ENCODE measurements around the gene ALG1L2. TPM values are rescaled to one million over a fixed set of nuclear protein-coding genes. Genes with fewer than 3 reads are reported as not detected.
"Not testable (repeated sequence)": the region's sequence is repeated elsewhere in the genome, so short reads cannot be mapped to it uniquely, and the experiment has no call there.

ALG1L2 gene
- 1 to 10 TPM; 1.5 to 2.2 TPM for total RNA-seq
- not detected for polyA plus RNA-seq

- CTCF ChIA-PET (ENCODE audit: partially characterized antibody), result no interaction called here
- Histone ChIP-seq H3K27me3 (ENCODE audit: insufficient read depth, low read length) (no peaks in the 10 kb centered on the region), H3K36me3 (ENCODE audit: insufficient read depth, low read length) (no peaks in the 10 kb centered on the region), H3K27ac (ENCODE audit: low read depth, low read length) (no peak within 1 kb of the TSS), H3K4me1 (ENCODE audit: insufficient read depth, low read length) (no peaks in the 10 kb centered on the region), H3K4me3 (ENCODE audit: low read length in 2 of 2) (no peak within 1 kb of the TSS), H3K9me3 (ENCODE audit: control insufficient read depth in 1 of 2, low read length in 2 of 2) (no peaks in the 10 kb centered on the region)
- H3K36me3 Mint-ChIP-seq, result no peaks in the 10 kb centered on the region
- POLR2A ChIA-PET (ENCODE audit: partially characterized antibody), result no interaction called here
- peaks cover 0 to 2% (median 0%) of the 10 kb centered on the region in 4 donors for H3K4me1 Mint-ChIP-seq
- H3K9me3 Mint-ChIP-seq, result no peaks in the 10 kb centered on the region
- no peak within 1 kb of the TSS for H3K4me3 Mint-ChIP-seq
- H3K27ac Mint-ChIP-seq, result peak within 1 kb of the TSS in 1 of 7 donors; percentile 6
- no peak for DNase-seq
- intact Hi-C loops (cut with micrococcal nuclease), result no loop called here
- H3K27me3 Mint-ChIP-seq, result peaks cover 5% of the 10 kb centered on the region in 2 donors
Observed at GRCh38 chr3:130081351-130081881, at the start of gene ALG1L2. TSS of gene ALG1L2 (plus strand) at chr3:130081831. CDS start at chr3:130082017, 186 bp downstream.

- H3K4me3 ChIP-seq (ENCODE audit: low read length in 2 of 2); DNase-seq; H3K9me3 ChIP-seq (ENCODE audit: control insufficient read depth in 1 of 2, low read length in 2 of 2); H3K4me1 Mint-ChIP-seq; H3K27me3 Mint-ChIP-seq; H3K4me3 Mint-ChIP-seq; intact Hi-C loops (cut with micrococcal nuclease); CTCF ChIA-PET (ENCODE audit: partially characterized antibody); H3K9me3 Mint-ChIP-seq; H3K27ac Mint-ChIP-seq; H3K27ac ChIP-seq (ENCODE audit: low read depth, low read length); POLR2A ChIA-PET (ENCODE audit: partially characterized antibody); H3K4me1 ChIP-seq (ENCODE audit: insufficient read depth, low read length); H3K36me3 ChIP-seq (ENCODE audit: insufficient read depth, low read length); H3K36me3 Mint-ChIP-seq; H3K27me3 ChIP-seq (ENCODE audit: insufficient read depth, low read length): not testable (repeated sequence)
Observed at GRCh38 chr3:130037126-130037815, 44.4 kb upstream of the ALG1L2 start.

- H3K36me3 Mint-ChIP-seq; H3K9me3 ChIP-seq (ENCODE audit: control insufficient read depth in 1 of 2, low read length in 2 of 2); POLR2A ChIA-PET (ENCODE audit: partially characterized antibody); CTCF ChIA-PET (ENCODE audit: partially characterized antibody); H3K4me1 Mint-ChIP-seq; DNase-seq; H3K36me3 ChIP-seq (ENCODE audit: insufficient read depth, low read length); H3K4me1 ChIP-seq (ENCODE audit: insufficient read depth, low read length); intact Hi-C loops (cut with micrococcal nuclease); H3K27me3 ChIP-seq (ENCODE audit: insufficient read depth, low read length); H3K27me3 Mint-ChIP-seq; H3K27ac ChIP-seq (ENCODE audit: low read depth, low read length); H3K9me3 Mint-ChIP-seq; H3K4me3 Mint-ChIP-seq; H3K4me3 ChIP-seq (ENCODE audit: low read length in 2 of 2): not testable (repeated sequence)
- peak overlapping the region in 1 of 7 donors; percentile 29 for H3K27ac Mint-ChIP-seq
Observed at GRCh38 chr3:130042736-130043135, 38.9 kb upstream of the ALG1L2 start.

GRCh38 chr3:130043658-130044057 lies 38.0 kb upstream of the ALG1L2 start:
- H3K4me1 Mint-ChIP-seq; H3K4me1 ChIP-seq (ENCODE audit: insufficient read depth, low read length); H3K9me3 Mint-ChIP-seq; H3K9me3 ChIP-seq (ENCODE audit: control insufficient read depth in 1 of 2, low read length in 2 of 2); H3K27ac ChIP-seq (ENCODE audit: low read depth, low read length); H3K27ac Mint-ChIP-seq; H3K4me3 Mint-ChIP-seq; H3K27me3 ChIP-seq (ENCODE audit: insufficient read depth, low read length); CTCF ChIA-PET (ENCODE audit: partially characterized antibody); POLR2A ChIA-PET (ENCODE audit: partially characterized antibody); DNase-seq; H3K36me3 ChIP-seq (ENCODE audit: insufficient read depth, low read length); intact Hi-C loops (cut with micrococcal nuclease); H3K27me3 Mint-ChIP-seq; H3K36me3 Mint-ChIP-seq; H3K4me3 ChIP-seq (ENCODE audit: low read length in 2 of 2): not testable (repeated sequence)

GRCh38 chr3:130044370-130044769 lies 37.3 kb upstream of the ALG1L2 start:
- no peaks in the 10 kb centered on the region for H3K9me3 ChIP-seq (ENCODE audit: control insufficient read depth in 1 of 2, low read length in 2 of 2)
- Mint-ChIP-seq H3K4me3 (no peak overlapping the region), H3K9me3 (peaks cover 0 to 1% (median 0%) of the 10 kb centered on the region in 8 donors), H3K4me1 (no peaks in the 10 kb centered on the region), H3K36me3 (no peaks in the 10 kb centered on the region), H3K27ac (no peak overlapping the region), H3K27me3 (peaks cover 0 to 2% of the 10 kb centered on the region in 2 donors)
- no peaks in the 10 kb centered on the region for H3K27me3 ChIP-seq (ENCODE audit: insufficient read depth, low read length)
- ChIA-PET POLR2A (ENCODE audit: partially characterized antibody) (no interaction called here), CTCF (ENCODE audit: partially characterized antibody) (no interaction called here)
- H3K36me3 ChIP-seq (ENCODE audit: insufficient read depth, low read length), result no peaks in the 10 kb centered on the region
- no peak overlapping the region for H3K27ac ChIP-seq (ENCODE audit: low read depth, low read length)
- DNase-seq, result no peak
- no peak overlapping the region for H3K4me3 ChIP-seq (ENCODE audit: low read length in 2 of 2)
- intact Hi-C loops (cut with micrococcal nuclease), result no loop called here
- no peaks in the 10 kb centered on the region for H3K4me1 ChIP-seq (ENCODE audit: insufficient read depth, low read length)

- Histone ChIP-seq H3K36me3 (ENCODE audit: insufficient read depth, low read length) (no peaks in the 10 kb centered on the region), H3K27ac (ENCODE audit: low read depth, low read length) (no peak overlapping the region), H3K27me3 (ENCODE audit: insufficient read depth, low read length) (no peaks in the 10 kb centered on the region), H3K4me1 (ENCODE audit: insufficient read depth, low read length) (no peaks in the 10 kb centered on the region), H3K4me3 (ENCODE audit: low read length in 2 of 2) (no peak overlapping the region), H3K9me3 (ENCODE audit: control insufficient read depth in 1 of 2, low read length in 2 of 2) (no peaks in the 10 kb centered on the region)
- no peak for DNase-seq
- Mint-ChIP-seq H3K36me3 (no peaks in the 10 kb centered on the region), H3K4me3 (no peak overlapping the region), H3K27ac (no peak overlapping the region), H3K9me3 (peaks cover 0 to 1% (median 0%) of the 10 kb centered on the region in 8 donors), H3K27me3 (peaks cover 0 to 3% of the 10 kb centered on the region in 2 donors), H3K4me1 (no peaks in the 10 kb centered on the region)
- POLR2A ChIA-PET (ENCODE audit: partially characterized antibody), result no interaction called here
- CTCF ChIA-PET (ENCODE audit: partially characterized antibody), result no interaction called here
- intact Hi-C loops (cut with micrococcal nuclease), result no loop called here
Observed at GRCh38 chr3:130048726-130049125, 32.9 kb upstream of the ALG1L2 start.

- not testable (repeated sequence) for H3K27ac Mint-ChIP-seq
Observed at GRCh38 chr3:130052366-130052765, 29.3 kb upstream of the ALG1L2 start.

More at GRCh38 chr3:130052366-130052765, 29.3 kb upstream of the ALG1L2 start:
- intact Hi-C loops (cut with micrococcal nuclease); H3K27ac ChIP-seq (ENCODE audit: low read depth, low read length); H3K4me1 ChIP-seq (ENCODE audit: insufficient read depth, low read length); H3K9me3 Mint-ChIP-seq; H3K36me3 Mint-ChIP-seq; H3K36me3 ChIP-seq (ENCODE audit: insufficient read depth, low read length); CTCF ChIA-PET (ENCODE audit: partially characterized antibody); POLR2A ChIA-PET (ENCODE audit: partially characterized antibody); DNase-seq; H3K4me1 Mint-ChIP-seq; H3K27me3 ChIP-seq (ENCODE audit: insufficient read depth, low read length); H3K4me3 Mint-ChIP-seq; H3K27me3 Mint-ChIP-seq; H3K9me3 ChIP-seq (ENCODE audit: control insufficient read depth in 1 of 2, low read length in 2 of 2); H3K4me3 ChIP-seq (ENCODE audit: low read length in 2 of 2): not testable (repeated sequence)

All from CD4-positive, alpha-beta memory T cell (primary cell).